GM10847 (cell line): ENCODE results near the gene APBB1.

ENCODE experiments used
- POLR2A ChIP-seq: IDR thresholded peaks from 2 replicates; pipeline ENCODE4 v1.6.1; 2011; ENCODE audit not compliant: insufficient read length; ENCODE audit errors: extremely low read depth

The APBB1 gene

GRCh38 chr11:6351782-6352382 lies 67.0 kb downstream of the APBB1 start:
- TF ChIP-seq POLR2A: no peak

- TF ChIP-seq POLR2A: no peak
Measured at GRCh38 chr11:6350486-6350885, 68.4 kb downstream of the APBB1 start.

- no peak for TF ChIP-seq POLR2A
Measured at GRCh38 chr11:6350043-6350442, 68.9 kb downstream of the APBB1 start.

- no peak for TF ChIP-seq POLR2A
Measured at GRCh38 chr11:6345366-6345765, 73.5 kb downstream of the APBB1 start.
